ENCODE data around the gene ARID1B. TPM values are rescaled to one million over a fixed set of nuclear protein-coding genes. Genes with fewer than 3 reads are reported as not detected.
A peak's percentile ranks its signal among the peaks of the same experiment; 100 is the strongest.

The ARID1B gene
- total RNA-seq, 6 experiments from 2014 or later = 32.5 to 44.3 (median 36.5) TPM

DNA sequence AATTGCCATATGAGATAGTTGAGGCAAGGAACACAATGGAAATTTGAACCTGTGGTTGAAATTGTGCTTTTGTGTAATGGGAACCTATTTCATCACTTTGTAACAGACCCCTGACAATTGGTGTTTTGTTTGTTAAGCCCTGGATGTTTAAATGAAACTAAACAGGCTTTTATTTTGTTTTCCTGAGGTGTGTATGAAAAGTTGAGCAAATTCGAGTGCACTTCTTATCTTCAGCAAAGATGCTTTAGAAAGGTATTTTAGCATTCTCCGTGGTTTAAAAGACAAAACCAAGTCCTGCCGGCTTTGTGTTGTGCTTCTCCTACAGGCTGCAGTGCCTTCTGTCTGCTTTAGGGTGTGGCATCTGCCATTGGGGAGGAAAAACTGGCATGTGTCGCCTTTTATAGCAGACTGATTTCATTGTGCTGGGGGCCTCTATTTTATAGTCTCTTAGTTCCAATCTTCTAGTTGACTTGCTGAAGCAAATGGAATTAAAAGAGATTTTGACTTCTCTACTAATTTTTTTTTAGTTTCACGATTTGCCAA lies 2.2 kb upstream of the ARID1B start:
- Mint-ChIP-seq H3K9me3 (no peaks in the 10 kb centered on the region), H3K4me3 (no peak overlapping the region), H3K4me1 (ENCODE audit: low read depth) (peaks cover 28% of the 10 kb centered on the region), H3K27me3 (ENCODE audit: insufficient read depth) (peaks cover 2% of the 10 kb centered on the region), H3K36me3 (ENCODE audit: low read depth) (no peaks in the 10 kb centered on the region), H3K27ac (no peak overlapping the region)
- no peak for DNase-seq
- TF ChIP-seq, protein P1, sequence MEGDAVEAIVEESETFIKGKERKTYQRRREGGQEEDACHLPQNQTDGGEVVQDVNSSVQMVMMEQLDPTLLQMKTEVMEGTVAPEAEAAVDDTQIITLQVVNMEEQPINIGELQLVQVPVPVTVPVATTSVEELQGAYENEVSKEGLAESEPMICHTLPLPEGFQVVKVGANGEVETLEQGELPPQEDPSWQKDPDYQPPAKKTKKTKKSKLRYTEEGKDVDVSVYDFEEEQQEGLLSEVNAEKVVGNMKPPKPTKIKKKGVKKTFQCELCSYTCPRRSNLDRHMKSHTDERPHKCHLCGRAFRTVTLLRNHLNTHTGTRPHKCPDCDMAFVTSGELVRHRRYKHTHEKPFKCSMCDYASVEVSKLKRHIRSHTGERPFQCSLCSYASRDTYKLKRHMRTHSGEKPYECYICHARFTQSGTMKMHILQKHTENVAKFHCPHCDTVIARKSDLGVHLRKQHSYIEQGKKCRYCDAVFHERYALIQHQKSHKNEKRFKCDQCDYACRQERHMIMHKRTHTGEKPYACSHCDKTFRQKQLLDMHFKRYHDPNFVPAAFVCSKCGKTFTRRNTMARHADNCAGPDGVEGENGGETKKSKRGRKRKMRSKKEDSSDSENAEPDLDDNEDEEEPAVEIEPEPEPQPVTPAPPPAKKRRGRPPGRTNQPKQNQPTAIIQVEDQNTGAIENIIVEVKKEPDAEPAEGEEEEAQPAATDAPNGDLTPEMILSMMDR (IDR thresholded peaks at IDR 0.05) = no peak

DNA sequence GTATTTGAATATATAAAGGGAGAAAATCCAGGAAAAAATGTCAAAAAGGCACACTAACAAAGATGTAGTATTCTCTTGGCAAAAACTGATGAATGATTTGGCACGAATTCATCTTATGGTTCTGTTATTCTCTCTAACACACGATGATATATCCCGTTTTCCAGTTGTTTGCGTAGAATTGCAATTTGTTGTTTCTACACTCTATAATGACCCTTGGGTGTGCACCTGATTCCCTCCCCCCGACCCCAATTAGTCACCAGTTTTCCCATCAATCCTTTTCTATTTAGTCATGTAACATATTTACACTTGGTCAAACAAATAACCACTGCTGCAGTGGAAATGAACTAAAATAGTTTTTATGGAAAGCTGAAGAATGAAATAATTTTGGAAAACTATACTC lies 1.5 kb upstream of the ARID1B start:
- H3K27me3 Mint-ChIP-seq (ENCODE audit: insufficient read depth) = peaks cover 2% of the 10 kb centered on the region; the same call in 1 of the 2 replicates
- no peaks in the 10 kb centered on the region for H3K9me3 Mint-ChIP-seq
- no peaks in the 10 kb centered on the region for H3K36me3 Mint-ChIP-seq (ENCODE audit: low read depth)
- no peak for DNase-seq
- H3K4me3 Mint-ChIP-seq = peak overlapping the region; percentile 92
- peaks cover 35% of the 10 kb centered on the region for H3K4me1 Mint-ChIP-seq (ENCODE audit: low read depth)
- peak overlapping the region; percentile 26; the same call in 1 of the 2 replicates for H3K27ac Mint-ChIP-seq
- TF ChIP-seq, protein P1 (IDR thresholded peaks at IDR 0.05) = no peak

DNA sequence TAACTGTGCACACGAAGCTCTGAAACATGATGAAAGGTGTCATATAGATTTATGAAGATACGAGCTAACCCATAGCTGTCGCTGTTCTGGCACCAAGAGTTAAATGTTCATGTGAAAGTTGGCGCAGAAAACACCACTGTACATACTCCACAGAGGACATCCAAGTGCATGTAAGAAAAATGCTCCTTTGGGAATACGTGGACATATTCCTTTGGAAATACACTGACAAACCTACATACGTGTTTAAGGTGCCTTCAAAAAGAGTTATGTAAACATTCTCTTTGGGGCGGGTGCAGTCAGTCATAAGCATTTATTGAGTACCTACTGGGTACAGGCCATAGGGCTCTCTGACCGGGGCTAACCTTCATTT lies 723 bp upstream of the ARID1B start:
- H3K4me3 Mint-ChIP-seq = peak overlapping the region; percentile 92

DNA sequence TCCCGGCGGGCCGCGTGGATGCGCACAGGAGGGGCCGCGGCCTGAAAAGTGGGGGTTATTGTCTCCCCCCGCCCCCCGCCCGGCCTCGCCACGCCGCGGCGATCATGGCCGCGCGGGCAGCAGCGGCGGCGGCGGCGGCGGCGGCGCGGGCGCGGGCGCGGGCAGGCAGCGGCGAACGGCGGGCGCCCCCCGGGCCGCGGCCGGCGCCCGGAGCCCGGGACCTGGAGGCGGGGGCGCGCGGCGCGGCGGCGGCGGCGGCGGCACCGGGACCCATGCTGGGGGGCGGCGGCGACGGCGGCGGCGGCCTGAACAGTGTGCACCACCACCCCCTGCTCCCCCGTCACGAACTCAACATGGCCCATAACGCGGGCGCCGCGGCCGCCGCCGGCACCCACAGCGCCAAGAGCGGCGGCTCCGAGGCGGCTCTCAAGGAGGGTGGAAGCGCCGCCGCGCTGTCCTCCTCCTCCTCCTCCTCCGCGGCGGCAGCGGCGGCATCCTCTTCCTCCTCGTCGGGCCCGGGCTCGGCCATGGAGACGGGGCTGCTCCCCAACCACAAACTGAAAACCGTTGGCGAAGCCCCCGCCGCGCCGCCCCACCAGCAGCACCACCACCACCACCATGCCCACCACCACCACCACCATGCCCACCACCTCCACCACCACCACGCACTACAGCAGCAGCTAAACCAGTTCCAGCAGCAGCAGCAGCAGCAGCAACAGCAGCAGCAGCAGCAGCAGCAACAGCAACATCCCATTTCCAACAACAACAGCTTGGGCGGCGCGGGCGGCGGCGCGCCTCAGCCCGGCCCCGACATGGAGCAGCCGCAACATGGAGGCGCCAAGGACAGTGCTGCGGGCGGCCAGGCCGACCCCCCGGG lies 637 bp downstream of the ARID1B start:
- peak overlapping the region; percentile 97 for H3K27ac Mint-ChIP-seq
- no peaks in the 10 kb centered on the region for H3K36me3 Mint-ChIP-seq (ENCODE audit: low read depth)
- H3K27me3 Mint-ChIP-seq (ENCODE audit: insufficient read depth) = peaks cover 2% of the 10 kb centered on the region; the same call in 1 of the 2 replicates
- TF ChIP-seq, protein P1 (IDR thresholded peaks at IDR 0.05) = no peak
- peaks cover 56% of the 10 kb centered on the region for H3K4me1 Mint-ChIP-seq (ENCODE audit: low read depth)
- H3K4me3 Mint-ChIP-seq = peak overlapping the region; percentile 92
- H3K9me3 Mint-ChIP-seq = no peaks in the 10 kb centered on the region
- DNase-seq = peak; percentile 27

More for the DNA sequence above, 723 bp upstream of the ARID1B start:
- TF ChIP-seq, protein P1 (IDR thresholded peaks at IDR 0.05) = peak; percentile 17; the same call in 1 of the 2 replicates
- H3K27me3 Mint-ChIP-seq (ENCODE audit: insufficient read depth) = peaks cover 2% of the 10 kb centered on the region; the same call in 1 of the 2 replicates
- no peaks in the 10 kb centered on the region for H3K9me3 Mint-ChIP-seq
- H3K4me1 Mint-ChIP-seq (ENCODE audit: low read depth) = peaks cover 42% of the 10 kb centered on the region
- H3K36me3 Mint-ChIP-seq (ENCODE audit: low read depth) = no peaks in the 10 kb centered on the region
- peak overlapping the region; percentile 97 for H3K27ac Mint-ChIP-seq
- peak; percentile 22 for DNase-seq

DNA sequence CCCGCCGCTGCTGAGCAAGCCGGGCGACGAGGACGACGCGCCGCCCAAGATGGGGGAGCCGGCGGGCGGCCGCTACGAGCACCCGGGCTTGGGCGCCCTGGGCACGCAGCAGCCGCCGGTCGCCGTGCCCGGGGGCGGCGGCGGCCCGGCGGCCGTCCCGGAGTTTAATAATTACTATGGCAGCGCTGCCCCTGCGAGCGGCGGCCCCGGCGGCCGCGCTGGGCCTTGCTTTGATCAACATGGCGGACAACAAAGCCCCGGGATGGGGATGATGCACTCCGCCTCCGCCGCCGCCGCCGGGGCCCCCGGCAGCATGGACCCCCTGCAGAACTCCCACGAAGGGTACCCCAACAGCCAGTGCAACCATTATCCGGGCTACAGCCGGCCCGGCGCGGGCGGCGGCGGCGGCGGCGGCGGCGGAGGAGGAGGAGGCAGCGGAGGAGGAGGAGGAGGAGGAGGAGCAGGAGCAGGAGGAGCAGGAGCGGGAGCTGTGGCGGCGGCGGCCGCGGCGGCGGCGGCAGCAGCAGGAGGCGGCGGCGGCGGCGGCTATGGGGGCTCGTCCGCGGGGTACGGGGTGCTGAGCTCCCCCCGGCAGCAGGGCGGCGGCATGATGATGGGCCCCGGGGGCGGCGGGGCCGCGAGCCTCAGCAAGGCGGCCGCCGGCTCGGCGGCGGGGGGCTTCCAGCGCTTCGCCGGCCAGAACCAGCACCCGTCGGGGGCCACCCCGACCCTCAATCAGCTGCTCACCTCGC lies 1.5 kb downstream of the ARID1B start:
- peaks cover 64% of the 10 kb centered on the region for H3K4me1 Mint-ChIP-seq (ENCODE audit: low read depth)
- TF ChIP-seq, protein P1 (IDR thresholded peaks at IDR 0.05) = no peak
- H3K4me3 Mint-ChIP-seq = peak overlapping the region; percentile 89
- DNase-seq = peak; percentile 20
- H3K27ac Mint-ChIP-seq = peak overlapping the region; percentile 90; the same call in 1 of the 2 replicates
- no peaks in the 10 kb centered on the region for H3K9me3 Mint-ChIP-seq
- H3K27me3 Mint-ChIP-seq (ENCODE audit: insufficient read depth) = peaks cover 2% of the 10 kb centered on the region; the same call in 1 of the 2 replicates
- H3K36me3 Mint-ChIP-seq (ENCODE audit: low read depth) = no peaks in the 10 kb centered on the region
